Measurements from ENCODE around the gene NCKAP5L.

NCKAP5L gene

DNA sequence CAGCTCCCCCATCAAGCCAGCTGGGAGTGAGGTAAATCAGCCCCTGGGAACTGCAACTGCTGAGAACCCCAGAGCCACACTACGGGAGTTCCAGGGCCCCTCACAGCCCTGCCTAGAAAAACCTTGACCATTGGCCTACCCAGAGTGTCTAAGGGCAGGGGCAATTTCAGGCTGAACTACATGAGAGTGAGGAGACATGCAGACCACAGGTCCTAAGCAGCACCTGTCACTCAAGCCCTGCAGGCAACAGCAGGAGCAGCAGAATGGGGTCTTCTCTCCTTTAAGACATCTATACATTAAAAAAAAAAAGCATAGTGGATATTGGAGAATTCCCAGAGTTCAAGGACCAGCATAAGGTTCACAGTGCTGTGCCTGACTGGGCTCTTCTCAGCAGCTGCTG is 4.9 kb downstream of the NCKAP5L start:
- no peak for DNase-seq (ENCODE audit: low read depth)

GRCh38 chr12:49821373-49822287 is 6.6 kb downstream of the NCKAP5L start:
- DNase-seq (ENCODE audit: low read depth): no peak

GRCh38 chr12:49819786-49820185 is 8.4 kb downstream of the NCKAP5L start:
- no peak for DNase-seq (ENCODE audit: low read depth)

DNA sequence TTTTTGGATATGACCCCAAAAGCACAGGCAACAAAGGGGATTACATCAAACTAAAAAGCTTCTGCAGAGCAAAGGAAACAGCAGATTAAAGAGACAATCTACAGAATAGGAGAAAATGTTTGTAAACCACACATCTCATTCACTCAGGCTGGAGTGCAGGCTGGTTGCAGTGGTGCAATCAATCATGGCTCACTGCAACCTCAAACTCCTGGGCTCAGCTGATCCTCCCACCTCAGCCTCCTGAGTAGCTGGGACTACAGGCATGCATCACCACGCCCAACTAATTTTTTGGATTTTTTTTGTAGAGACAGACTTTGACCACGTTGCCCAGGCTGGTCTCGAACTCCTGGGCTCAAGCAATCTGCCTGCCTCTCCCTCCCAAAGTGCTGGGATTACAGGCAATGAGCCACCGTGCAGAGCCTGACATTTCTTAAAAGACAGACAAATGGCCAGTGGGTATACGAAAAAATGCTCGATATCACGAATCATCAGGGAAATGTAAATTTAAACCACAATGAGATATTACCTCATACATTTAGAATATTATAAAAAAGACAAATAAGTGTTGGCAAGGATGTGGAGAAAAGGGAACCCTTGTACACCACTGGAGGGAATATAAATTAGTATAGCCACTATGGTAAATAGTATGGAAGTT is 9.8 kb downstream of the NCKAP5L start:
- no peak for DNase-seq (ENCODE audit: low read depth)

DNA sequence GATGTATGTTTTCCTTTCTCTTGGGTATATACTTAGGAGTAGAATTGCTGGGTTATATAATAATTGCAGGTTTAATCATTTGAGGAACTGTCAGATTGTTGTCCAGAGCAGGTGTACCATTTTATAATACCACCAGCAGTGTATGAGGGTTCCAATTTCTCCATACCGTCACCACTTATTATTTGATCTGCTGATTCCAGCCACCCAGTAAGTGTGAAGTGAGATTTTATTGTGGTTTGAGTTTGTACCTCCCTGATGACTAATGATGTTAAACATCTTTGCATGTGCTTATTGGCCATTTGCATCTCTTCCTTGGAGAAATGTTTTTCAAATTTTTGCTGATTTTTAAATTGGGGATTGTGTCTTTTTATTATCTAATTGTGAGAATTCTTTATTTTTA is 15.1 kb downstream of the NCKAP5L start:
- DNase-seq (ENCODE audit: low read depth): no peak

GRCh38 chr12:49811961-49812401 is 16.2 kb downstream of the NCKAP5L start:
- no peak for DNase-seq (ENCODE audit: low read depth)

- DNase-seq (ENCODE audit: low read depth): no peak
These were observed 17.1 kb downstream of the NCKAP5L start for GRCh38 chr12:49811136-49811535.

DNA sequence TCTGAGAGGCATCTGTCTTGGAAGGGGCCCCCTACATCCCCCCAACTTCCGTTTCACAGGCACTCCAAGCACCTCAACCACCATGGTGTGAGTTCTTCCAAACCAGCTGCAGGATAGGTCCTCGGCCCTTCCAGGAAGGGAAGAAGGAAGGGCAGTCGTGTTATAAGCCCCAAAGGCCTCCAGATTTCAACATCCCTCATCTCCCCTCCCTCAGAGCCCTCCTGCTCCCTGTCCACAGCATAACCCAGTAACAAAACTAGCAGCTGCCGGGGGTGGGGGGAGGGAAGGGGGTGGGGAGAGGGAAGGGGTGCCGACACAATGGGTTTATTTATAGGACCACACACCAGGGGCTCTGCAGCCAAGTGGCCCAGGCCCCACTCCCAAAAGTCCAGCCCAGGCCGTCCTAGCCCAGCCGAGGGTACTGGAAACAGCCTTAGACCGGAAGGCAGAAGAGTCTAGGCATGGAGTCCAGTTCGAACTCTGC is 18.3 kb downstream of the NCKAP5L start:
- DNase-seq (ENCODE audit: low read depth): no peak

DNA sequence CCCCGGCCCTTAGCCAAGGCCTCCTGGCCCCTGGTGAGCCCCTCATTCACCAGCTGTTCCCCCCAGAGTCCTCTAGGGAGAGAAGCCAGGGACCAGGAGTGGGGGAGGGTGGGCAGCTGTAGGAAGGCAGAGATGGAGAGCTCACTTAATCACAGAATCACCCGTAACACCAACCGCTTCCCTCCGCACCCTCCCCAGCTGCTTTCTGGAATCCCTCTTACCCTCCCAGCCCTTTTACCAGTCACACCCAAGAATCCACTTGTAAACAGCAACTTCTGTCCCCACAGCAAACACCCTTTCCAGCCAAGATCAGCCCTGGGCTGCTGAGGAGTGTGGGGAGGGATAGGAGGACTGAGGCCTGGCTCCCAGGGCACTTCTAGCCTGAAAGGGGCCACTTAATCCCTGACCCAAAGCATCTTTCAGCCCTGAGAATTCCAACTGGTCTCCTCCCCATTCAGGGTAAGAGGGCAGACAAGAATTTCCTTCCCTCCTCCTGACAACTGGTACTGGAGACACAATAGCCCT is 18.8 kb downstream of the NCKAP5L start:
- no peak for DNase-seq (ENCODE audit: low read depth)

- no peak for DNase-seq (ENCODE audit: low read depth)
These were observed 19.4 kb downstream of the NCKAP5L start for GRCh38 chr12:49808686-49809380.

- no peak for DNase-seq (ENCODE audit: low read depth)
These were observed 20.1 kb downstream of the NCKAP5L start for GRCh38 chr12:49807991-49808580.

DNA sequence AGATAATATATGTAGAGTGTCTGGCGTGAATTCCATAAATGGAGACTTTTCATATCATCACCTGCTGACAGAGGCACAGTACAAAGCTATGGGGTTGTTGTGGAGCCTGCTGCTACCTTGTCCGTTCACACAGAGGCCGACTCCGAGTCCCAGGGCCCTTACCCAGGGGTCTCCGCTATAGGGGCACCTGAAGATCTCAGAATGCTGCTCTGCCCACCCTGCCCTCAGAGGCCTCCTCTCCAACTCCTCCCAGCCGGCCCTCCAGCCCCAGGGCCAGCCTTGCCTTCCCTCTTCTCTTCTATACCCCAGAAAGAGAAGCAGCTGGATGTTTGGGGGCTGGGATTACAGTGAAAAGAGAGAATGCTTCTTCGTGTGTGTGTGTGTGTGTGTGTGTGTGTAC is 21.3 kb downstream of the NCKAP5L start:
- no peak for DNase-seq (ENCODE audit: low read depth)

DNA sequence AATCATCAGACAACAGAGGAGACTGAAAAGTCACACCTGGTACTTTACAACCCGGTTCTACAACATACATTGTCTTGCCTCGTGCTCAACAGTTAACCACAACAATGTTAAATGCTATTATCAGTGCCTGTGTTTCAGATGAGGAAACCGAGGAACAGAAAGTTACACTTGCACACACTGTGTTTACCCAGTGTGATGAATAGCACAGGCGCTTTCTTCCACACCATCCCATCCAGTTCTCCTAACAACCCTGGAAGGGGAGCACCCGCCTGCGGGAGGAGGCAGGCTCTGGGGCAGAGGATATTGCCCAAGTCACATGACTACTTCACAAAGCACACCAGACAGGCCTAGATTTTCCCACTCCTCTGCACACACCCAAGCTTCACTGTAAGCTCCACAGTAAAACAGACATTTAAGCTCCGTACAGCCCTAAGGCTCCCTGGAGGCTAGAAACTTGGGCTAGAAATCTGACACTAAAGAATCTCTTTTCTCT is 21.8 kb downstream of the NCKAP5L start:
- DNase-seq (ENCODE audit: low read depth): no peak

- DNase-seq (ENCODE audit: low read depth): no peak
These were observed 22.8 kb downstream of the NCKAP5L start for GRCh38 chr12:49805409-49805808.

DNA sequence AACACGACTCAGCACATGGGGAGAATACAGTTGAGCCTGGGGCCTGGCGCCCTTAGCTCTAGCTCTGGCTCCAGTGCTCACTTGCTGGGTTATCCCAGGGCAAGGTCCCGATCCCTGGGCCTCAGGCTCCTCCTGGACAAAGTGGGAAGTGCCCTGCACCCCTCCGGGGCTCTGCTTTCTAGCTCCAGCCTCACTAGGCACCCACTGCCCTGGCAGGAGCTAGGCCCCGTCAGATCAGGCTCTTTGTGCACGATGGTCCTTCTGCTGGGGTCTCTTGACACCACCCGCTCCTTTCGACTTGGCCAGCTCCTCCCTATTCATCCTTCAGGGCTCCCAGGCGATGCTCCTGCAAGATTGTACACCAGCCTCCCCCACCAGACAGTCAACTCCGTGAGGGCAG is 23.4 kb downstream of the NCKAP5L start:
- no peak for DNase-seq (ENCODE audit: low read depth)

- DNase-seq (ENCODE audit: low read depth): no peak
These were observed 24.3 kb downstream of the NCKAP5L start for GRCh38 chr12:49803693-49804450.

GRCh38 chr12:49801141-49802063 is 26.8 kb downstream of the NCKAP5L start:
- no peak for DNase-seq (ENCODE audit: low read depth)

- DNase-seq (ENCODE audit: low read depth): no peak
These were observed 27.6 kb downstream of the NCKAP5L start for GRCh38 chr12:49800421-49801140.

- no peak for DNase-seq (ENCODE audit: low read depth)
These were observed 29.3 kb downstream of the NCKAP5L start for GRCh38 chr12:49798934-49799333.
